GM21717 (cell line): ENCODE results near the gene TMED4.
A peak's percentile ranks its signal among the peaks of the same experiment; 100 is the strongest.
"Not testable (repeated sequence)": the region's sequence is repeated elsewhere in the genome, so short reads cannot be mapped to it uniquely, and the experiment has no call there.

Experiments
- ATAC-seq: cut with Tn5 transposase; IDR thresholded peaks from one replicate; pipeline ENCODE4 v1.9.1; 2021; ENCODE audit warnings: mild to moderate bottlenecking, moderate library complexity; ENCODE audit not compliant: unreplicated experiment

The TMED4 gene

GRCh38 chr7:44607141-44608068 lies 25.4 kb upstream of the TMED4 start:
- ATAC-seq, result no peak

GRCh38 chr7:44606341-44607140 lies 24.5 kb upstream of the TMED4 start, which contains the start of gene OGDH:
Gene OGDH, plus strand, starts transcription at chr7:44606627. Its CDS starts 17,717 bp downstream, at chr7:44624344.
- ATAC-seq, result peak; percentile 93

GRCh38 chr7:44604941-44605340 lies 22.9 kb upstream of the TMED4 start:
- no peak for ATAC-seq

- ATAC-seq, result no peak
These were observed 21.2 kb upstream of the TMED4 start for GRCh38 chr7:44603193-44603592.

- no peak for ATAC-seq
These were observed 20.5 kb upstream of the TMED4 start for GRCh38 chr7:44602576-44602910.

GRCh38 chr7:44599222-44599621 lies 17.2 kb upstream of the TMED4 start:
- ATAC-seq, result no peak

- ATAC-seq, result not testable (repeated sequence)
These were observed 15.2 kb upstream of the TMED4 start for GRCh38 chr7:44597181-44597580.

- no peak for ATAC-seq
These were observed 14.1 kb upstream of the TMED4 start for GRCh38 chr7:44595934-44596635.

GRCh38 chr7:44590910-44591309 lies 8.9 kb upstream of the TMED4 start:
- no peak for ATAC-seq

- ATAC-seq, result no peak
These were observed 6.0 kb upstream of the TMED4 start for GRCh38 chr7:44587843-44588711.

GRCh38 chr7:44583146-44583865 lies 1.3 kb upstream of the TMED4 start:
- ATAC-seq, result no peak

GRCh38 chr7:44580945-44581878 lies 819 bp downstream of the TMED4 start:
- peak; percentile 41 for ATAC-seq

- no peak for ATAC-seq
These were observed 5.8 kb downstream of the TMED4 start for GRCh38 chr7:44576228-44576627.

- ATAC-seq, result no peak
These were observed 7.0 kb downstream of the TMED4 start for GRCh38 chr7:44575054-44575453.

GRCh38 chr7:44574287-44574872 lies 7.7 kb downstream of the TMED4 start:
- ATAC-seq, result no peak

- peak; percentile 76 for ATAC-seq
These were observed 8.4 kb downstream of the TMED4 start, which contains the start of gene DDX56 for GRCh38 chr7:44573464-44574286. Gene DDX56, minus strand, starts transcription at chr7:44573908. Its CDS starts 13 bp downstream, at chr7:44573895.

GRCh38 chr7:44572771-44573170 lies 9.3 kb downstream of the TMED4 start:
- no peak for ATAC-seq
